PFSK-1 (cell line): ENCODE measurements around the gene ORC1.
A peak's percentile ranks its signal among the peaks of the same experiment; 100 is the strongest.

Experiments used
- FOXP2 ChIP-seq: optimal IDR thresholded peaks from 2 replicates; pipeline ENCODE3; 2011; ENCODE audit warnings: borderline replicate concordance, control low read depth, inconsistent platforms; ENCODE audit not compliant: insufficient read depth; ENCODE audit errors: extremely low read length, extremely low read depth
- POLR2AphosphoS5 ChIP-seq: IDR thresholded peaks from 2 replicates; pipeline ENCODE4 v1.6.1; 2012; ENCODE audit warnings: low read depth, mild to moderate bottlenecking, control low read depth, low read length, moderate library complexity
- REST ChIP-seq, 2 experiments: IDR thresholded peaks; 2 replicates each; pipeline versions ENCODE4 v1.6.1 to v1.8.0; 2011 to 2012; ENCODE audit warnings: low read depth in 2 of 2, low read length in 2 of 2, control low read depth in 1 of 2, inconsistent platforms in 1 of 2, mild to moderate bottlenecking in 1 of 2, moderate library complexity in 1 of 2; ENCODE audit not compliant: insufficient read depth in 1 of 2
- SIN3A ChIP-seq: IDR thresholded peaks from 2 replicates; pipeline ENCODE4 v1.6.1; 2012; ENCODE audit warnings: mild to moderate bottlenecking, low read length, moderate library complexity, borderline replicate concordance; ENCODE audit not compliant: insufficient read depth
- TAF1 ChIP-seq: IDR thresholded peaks from 2 replicates; pipeline ENCODE4 v1.6.1; 2012; ENCODE audit warnings: low read length, control low read depth, borderline replicate concordance; ENCODE audit not compliant: insufficient read depth

The ORC1 gene

GRCh38 chr1:52352690-52353089, 51.5 kb downstream of the ORC1 start:
- TF ChIP-seq POLR2AphosphoS5: no peak
- TF ChIP-seq TAF1: no peak
- TF ChIP-seq FOXP2: no peak
- TF ChIP-seq SIN3A: no peak
- no peak for TF ChIP-seq REST (IDR thresholded peaks at IDR 0.05; ENCODE audit: insufficient read depth in 1 of 2, low read depth in 2 of 2, low read length in 2 of 2)

GRCh38 chr1:52348704-52349300, 55.4 kb downstream of the ORC1 start:
- TF ChIP-seq FOXP2 (no peak), POLR2AphosphoS5 (peak; percentile 28; the same call in 1 of the 2 replicates), SIN3A (no peak)

- TF ChIP-seq POLR2AphosphoS5: no peak
- no peak for TF ChIP-seq SIN3A
- TF ChIP-seq TAF1: no peak
- TF ChIP-seq FOXP2: no peak
- no peak for TF ChIP-seq REST (IDR thresholded peaks at IDR 0.05; ENCODE audit: insufficient read depth in 1 of 2, low read depth in 2 of 2, low read length in 2 of 2)
Observed at GRCh38 chr1:52346653-52347052, 57.6 kb downstream of the ORC1 start.

- TF ChIP-seq TAF1 (no peak), SIN3A (no peak), FOXP2 (no peak), REST (IDR thresholded peaks at IDR 0.05; ENCODE audit: insufficient read depth in 1 of 2, low read depth in 2 of 2, low read length in 2 of 2) (no peak), POLR2AphosphoS5 (no peak)
Observed at GRCh38 chr1:52345252-52345651, 59.0 kb downstream of the ORC1 start.

GRCh38 chr1:52343979-52344378, 60.2 kb downstream of the ORC1 start:
- TF ChIP-seq FOXP2 (no peak), SIN3A (no peak), REST (IDR thresholded peaks at IDR 0.05; ENCODE audit: insufficient read depth in 1 of 2, low read depth in 2 of 2, low read length in 2 of 2) (no peak), POLR2AphosphoS5 (no peak), TAF1 (no peak)
